ENCODE measurements around the gene RAPGEF4. TPM values are rescaled to one million over a fixed set of nuclear protein-coding genes. Genes with fewer than 3 reads are reported as not detected.
A peak's percentile ranks its signal among the peaks of the same experiment; 100 is the strongest.
"Not testable (repeated sequence)": the region's sequence is repeated elsewhere in the genome, so short reads cannot be mapped to it uniquely, and the experiment has no call there.

The RAPGEF4 gene
- total RNA-seq, 1 experiment from 2014 or later = 0.98 TPM

GRCh38 chr2:173034143-173034542, 298.5 kb downstream of the RAPGEF4 start:
- ChIA-PET POLR2A (interaction anchor here (0.5 kb wide), 1 partner anchor 145 kb away, joined by 4 read pairs; no protein-coding TSS in a partner anchor), CTCF (no interaction called here)
- no peak overlapping the region for H3K27ac Mint-ChIP-seq (ENCODE audit: unreplicated experiment)

GRCh38 chr2:173037245-173038120, 301.8 kb downstream of the RAPGEF4 start:
- Mint-ChIP-seq H3K9me3 (ENCODE audit: unreplicated experiment) (no peaks in the 10 kb centered on the region), H3K4me3 (ENCODE audit: unreplicated experiment) (no peak overlapping the region), H3K4me1 (ENCODE audit: low read depth, unreplicated experiment) (peaks cover 21% of the 10 kb centered on the region), H3K36me3 (ENCODE audit: insufficient read depth, unreplicated experiment) (no peaks in the 10 kb centered on the region), H3K27ac (ENCODE audit: unreplicated experiment) (no peak overlapping the region), H3K27me3 (ENCODE audit: insufficient read depth, unreplicated experiment) (no peaks in the 10 kb centered on the region)
- Histone ChIP-seq H3K4me3 (ENCODE audit: low read depth, low read length) (no peak overlapping the region), H3K4me1 (no peaks in the 10 kb centered on the region; the same call in 1 of the 2 replicates), H3K27me3 (replicated peaks; ENCODE audit: control insufficient read depth, insufficient read depth, low read length) (no peaks in the 10 kb centered on the region), H3K9me3 (no peaks in the 10 kb centered on the region), H3K36me3 (ENCODE audit: control insufficient read depth, insufficient read depth, low read length) (no peaks in the 10 kb centered on the region)
- TF ChIP-seq CTCF (IDR thresholded peaks at IDR 0.05; ENCODE audit: insufficient read depth in 1 of 2, low read depth in 1 of 2, low read length in 1 of 2, severe bottlenecking in 1 of 2, unreplicated experiment in 1 of 2) = no peak
- intact Hi-C loops (cut with micrococcal nuclease; ENCODE audit: unreplicated experiment) = no loop called here
- no peak for DNase-seq
- ChIA-PET CTCF (interaction anchor here (0.6 to 1.0 kb wide), 2 partner anchors 172 to 180 kb away, joined by 3 to 4 read pairs; no protein-coding TSS in a partner anchor), POLR2A (no interaction called here)
- BruUV-seq (replicated peaks) = no TSS peak

More at GRCh38 chr2:173034143-173034542, 298.5 kb downstream of the RAPGEF4 start:
- Mint-ChIP-seq H3K4me1 (ENCODE audit: low read depth, unreplicated experiment) (peaks cover 29% of the 10 kb centered on the region), H3K36me3 (ENCODE audit: insufficient read depth, unreplicated experiment) (no peaks in the 10 kb centered on the region), H3K27me3 (ENCODE audit: insufficient read depth, unreplicated experiment) (no peaks in the 10 kb centered on the region), H3K9me3 (ENCODE audit: unreplicated experiment) (no peaks in the 10 kb centered on the region), H3K4me3 (ENCODE audit: unreplicated experiment) (no peak overlapping the region)
- Histone ChIP-seq H3K36me3 (ENCODE audit: control insufficient read depth, insufficient read depth, low read length) (no peaks in the 10 kb centered on the region), H3K4me1 (peaks cover 2% of the 10 kb centered on the region), H3K9me3 (no peaks in the 10 kb centered on the region), H3K4me3 (ENCODE audit: low read depth, low read length) (no peak overlapping the region), H3K27me3 (replicated peaks; ENCODE audit: control insufficient read depth, insufficient read depth, low read length) (no peaks in the 10 kb centered on the region)
- no peak for DNase-seq
- no TSS peak for BruUV-seq (replicated peaks)
- intact Hi-C loops (cut with micrococcal nuclease; ENCODE audit: unreplicated experiment) = no loop called here
- no peak for TF ChIP-seq CTCF (IDR thresholded peaks at IDR 0.05; ENCODE audit: insufficient read depth in 1 of 2, low read depth in 1 of 2, low read length in 1 of 2, severe bottlenecking in 1 of 2, unreplicated experiment in 1 of 2)

GRCh38 chr2:173038257-173038656, 302.6 kb downstream of the RAPGEF4 start:
- H3K4me3 Mint-ChIP-seq (ENCODE audit: unreplicated experiment); H3K27me3 ChIP-seq (replicated peaks; ENCODE audit: control insufficient read depth, insufficient read depth, low read length); H3K4me3 ChIP-seq (ENCODE audit: low read depth, low read length); H3K9me3 ChIP-seq; POLR2A ChIA-PET; H3K36me3 Mint-ChIP-seq (ENCODE audit: insufficient read depth, unreplicated experiment); intact Hi-C loops (cut with micrococcal nuclease; ENCODE audit: unreplicated experiment); BruUV-seq (replicated peaks); H3K27me3 Mint-ChIP-seq (ENCODE audit: insufficient read depth, unreplicated experiment); H3K4me1 ChIP-seq; H3K9me3 Mint-ChIP-seq (ENCODE audit: unreplicated experiment); H3K36me3 ChIP-seq (ENCODE audit: control insufficient read depth, insufficient read depth, low read length); H3K27ac Mint-ChIP-seq (ENCODE audit: unreplicated experiment): not testable (repeated sequence)
- peaks cover 21% of the 10 kb centered on the region for H3K4me1 Mint-ChIP-seq (ENCODE audit: low read depth, unreplicated experiment)
- CTCF ChIA-PET = interaction anchor here (0.6 to 1.0 kb wide), 2 partner anchors 172 to 181 kb away, joined by 3 to 4 read pairs; no protein-coding TSS in a partner anchor
- DNase-seq = peak in 1 of 2 experiments; percentile 29
